IMR-90 (cell line): ENCODE data around the gene INCENP. TPM values are rescaled to one million over a fixed set of nuclear protein-coding genes. Genes with fewer than 3 reads are reported as not detected.

Experiments
- ATAC-seq: fragments of 200-7000 bp; cut with Tn5 transposase; 2 replicates; pipeline ENCODE4 v1.9.1; 2020; ENCODE audit warnings: low read depth, mild to moderate bottlenecking, moderate library complexity
- BruUV-seq: library from RNA; stranded (reverse); fragments of 400-500 nt; replicated peaks from 2 replicates; lab custom pipeline; 2021; lab: Mats Ljungman, UMichigan
- CTCF ChIA-PET: fragments of 300-600 bp; formaldehyde crosslinking; extraction: SDS; loops from one replicate; lab custom pipeline; 2021; ENCODE audit warnings: antibody characterized with exemption; lab: Yijun Ruan, JAX
- POLR2A ChIA-PET: fragments of 300-600 bp; sonication (Branson Sonifier 250); formaldehyde crosslinking; loops from one replicate; lab custom pipeline; 2022; ENCODE audit warnings: antibody characterized with exemption; ENCODE audit not compliant: unreplicated experiment; lab: Charles Lee
- DNase-seq: peaks from one replicate; pipeline ENCODE4 v3.0.0; 2013
- H2AFZ ChIP-seq: replicated peaks from 2 replicates; pipeline ENCODE3; 2013; ENCODE audit warnings: low read length, mild to moderate bottlenecking; ENCODE audit not compliant: poor library complexity
- H2AK5ac ChIP-seq: 2 replicates; pipeline ENCODE4 v1.6.1; 2013; ENCODE audit warnings: low read depth, low read length, inconsistent platforms
- H2AK9ac ChIP-seq: replicated peaks from 2 replicates; pipeline ENCODE3; 2013; ENCODE audit warnings: mild to moderate bottlenecking, low read depth, low read length, moderate library complexity; ENCODE audit not compliant: poor library complexity
- H2BK120ac ChIP-seq: 2 replicates; pipeline ENCODE4 v1.6.1; 2013; ENCODE audit warnings: low read depth, low read length, inconsistent platforms
- H2BK15ac ChIP-seq: 3 replicates; pipeline ENCODE4 v1.6.1; 2013; ENCODE audit warnings: low read depth, low read length, inconsistent platforms
- H2BK20ac ChIP-seq: 2 replicates; pipeline ENCODE4 v1.6.1; 2013; ENCODE audit warnings: low read depth, mild to moderate bottlenecking, inconsistent platforms, low read length, moderate library complexity
- H2BK5ac ChIP-seq: 2 replicates; pipeline ENCODE4 v1.6.1; 2013; ENCODE audit warnings: mild to moderate bottlenecking, low read depth, low read length, inconsistent platforms; ENCODE audit not compliant: poor library complexity, severe bottlenecking
- H3K14ac ChIP-seq: replicated peaks from 2 replicates; pipeline ENCODE4 v1.6.1; 2013; ENCODE audit warnings: low read depth, low read length, inconsistent platforms
- H3K18ac ChIP-seq: 2 replicates; pipeline ENCODE4 v1.6.1; 2013; ENCODE audit warnings: low read depth, low read length, control low read depth
- H3K23ac ChIP-seq: 2 replicates; pipeline ENCODE4 v1.6.1; 2013; ENCODE audit warnings: low read depth, low read length, inconsistent platforms
- H3K27ac ChIP-seq: 2 replicates; pipeline ENCODE4 v1.5.1; 2013; ENCODE audit warnings: mild to moderate bottlenecking, control low read depth, low read length; ENCODE audit not compliant: insufficient read depth
- H3K27me3 ChIP-seq: 2 replicates; pipeline ENCODE4 v1.6.1; 2013; ENCODE audit warnings: low read length; ENCODE audit not compliant: control insufficient read depth, insufficient read depth
- H3K36me3 ChIP-seq: 2 replicates; pipeline ENCODE4 v1.6.1; 2013; ENCODE audit warnings: low read length, mixed read lengths; ENCODE audit not compliant: control insufficient read depth, insufficient read depth
- H3K4ac ChIP-seq: 2 replicates; pipeline ENCODE4 v1.6.1; 2013; ENCODE audit warnings: low read depth, low read length, inconsistent platforms
- H3K4me1 ChIP-seq: 2 replicates; pipeline ENCODE4 v1.6.1; 2013; ENCODE audit warnings: low read length, mixed read lengths; ENCODE audit not compliant: control insufficient read depth, insufficient read depth
- H3K4me2 ChIP-seq: 2 replicates; pipeline ENCODE4 v1.6.1; 2013; ENCODE audit warnings: low read depth, mild to moderate bottlenecking, control low read depth, low read length, moderate library complexity
- H3K4me3 ChIP-seq: 2 replicates; pipeline ENCODE4 v1.5.1; 2013; ENCODE audit warnings: low read depth, mild to moderate bottlenecking, control low read depth, low read length, moderate library complexity; ENCODE audit not compliant: insufficient read depth
- H3K56ac ChIP-seq: 2 replicates; pipeline ENCODE4 v1.6.1; 2013; ENCODE audit warnings: low read length, inconsistent platforms; ENCODE audit not compliant: insufficient read depth; ENCODE audit errors: extremely low read depth
- H3K79me1 ChIP-seq, 2 experiments: 2 replicates each; pipeline ENCODE4 v1.6.1; 2013; ENCODE audit warnings: low read length in 2 of 2, inconsistent platforms in 1 of 2, low read depth in 1 of 2
- H3K9ac ChIP-seq: 2 replicates; pipeline ENCODE4 v1.6.1; 2013; ENCODE audit warnings: low read depth, low read length, control low read depth
- H3K9me1 ChIP-seq: 2 replicates; pipeline ENCODE4 v1.6.1; 2013; ENCODE audit warnings: low read length, inconsistent platforms; ENCODE audit not compliant: insufficient read depth
- H3K9me3 ChIP-seq: 2 replicates; pipeline ENCODE4 v1.6.1; 2013; ENCODE audit warnings: low read length; ENCODE audit not compliant: control insufficient read depth, insufficient read depth
- H4K20me1 ChIP-seq: 2 replicates; pipeline ENCODE4 v1.6.1; 2013; ENCODE audit warnings: low read length, inconsistent platforms; ENCODE audit not compliant: insufficient read depth
- H4K5ac ChIP-seq: 2 replicates; pipeline ENCODE4 v1.6.1; 2013; ENCODE audit warnings: mild to moderate bottlenecking, low read depth, low read length, control low read depth
- H4K8ac ChIP-seq, 2 experiments: 2 replicates each; pipeline ENCODE4 v1.6.1; 2013; ENCODE audit warnings: low read depth in 2 of 2, low read length in 2 of 2, control low read depth in 1 of 2, inconsistent platforms in 1 of 2
- H4K91ac ChIP-seq: 2 replicates; pipeline ENCODE4 v1.6.1; 2013; ENCODE audit warnings: low read depth, low read length, inconsistent platforms; ENCODE audit not compliant: insufficient read depth
- BHLHE40 ChIP-seq: fragments of 150-350 bp; IDR thresholded peaks from 2 replicates; pipeline ENCODE4 v1.6.1; 2016; ENCODE audit warnings: mild to moderate bottlenecking, low read depth, low read length
- CEBPB ChIP-seq: IDR thresholded peaks from 2 replicates; pipeline ENCODE4 v1.6.1; 2012; ENCODE audit warnings: low read depth, low read length, improper control_type of control experiment
- CHD1 ChIP-seq: IDR thresholded peaks from 2 replicates; pipeline ENCODE4 v1.6.1; 2012; ENCODE audit warnings: low read depth, low read length, improper control_type of control experiment
- ELK1 ChIP-seq: fragments of 150-350 bp; IDR thresholded peaks from 2 replicates; pipeline ENCODE4 v1.6.1; 2016; ENCODE audit warnings: low read depth, mild to moderate bottlenecking, low read length, moderate library complexity, borderline replicate concordance
- FOS ChIP-seq: fragments of 150-350 bp; IDR thresholded peaks from 2 replicates; pipeline ENCODE4 v1.6.1; 2016; ENCODE audit warnings: low read depth, low read length
- MAFK ChIP-seq: IDR thresholded peaks from 2 replicates; pipeline ENCODE4 v1.6.1; 2012; ENCODE audit warnings: low read depth, low read length, improper control_type of control experiment
- MAZ ChIP-seq: IDR thresholded peaks from 2 replicates; pipeline ENCODE4 v1.6.1; 2012; ENCODE audit warnings: low read depth, mild to moderate bottlenecking, low read length, improper control_type of control experiment, moderate library complexity, borderline replicate concordance
- MXI1 ChIP-seq: IDR thresholded peaks from 2 replicates; pipeline ENCODE4 v1.6.1; 2012; ENCODE audit warnings: low read depth, mild to moderate bottlenecking, low read length, moderate library complexity, borderline replicate concordance
- NFE2L2 ChIP-seq: fragments of 150-350 bp; IDR thresholded peaks from 2 replicates; pipeline ENCODE4 v1.6.1; 2016; ENCODE audit warnings: low read depth, mild to moderate bottlenecking, low read length
- POLR2A ChIP-seq: IDR thresholded peaks from 2 replicates; pipeline ENCODE4 v1.6.1; 2012; ENCODE audit warnings: mild to moderate bottlenecking, low read depth, low read length
- RAD21 ChIP-seq: IDR thresholded peaks from 2 replicates; pipeline ENCODE4 v1.6.1; 2012; ENCODE audit warnings: low read length, improper control_type of control experiment
- RCOR1 ChIP-seq: IDR thresholded peaks from 2 replicates; pipeline ENCODE4 v1.6.1; 2012; ENCODE audit warnings: mild to moderate bottlenecking, low read length, improper control_type of control experiment; ENCODE audit not compliant: insufficient replicate concordance
- RFX5 ChIP-seq: IDR thresholded peaks from 2 replicates; pipeline ENCODE4 v1.8.0; 2012; ENCODE audit warnings: low read depth, mild to moderate bottlenecking, low read length, moderate library complexity
- SMC3 ChIP-seq: fragments of 150-350 bp; IDR thresholded peaks from 2 replicates; pipeline ENCODE4 v1.6.1; 2016; ENCODE audit warnings: low read depth, mild to moderate bottlenecking, antibody characterized with exemption, low read length, moderate library complexity
- USF2 ChIP-seq: fragments of 150-350 bp; IDR thresholded peaks from 2 replicates; pipeline ENCODE4 v1.6.1; 2017; ENCODE audit warnings: mild to moderate bottlenecking, antibody characterized with exemption, low read length, low read depth
- WGBS, 2 experiments: methylation state at CpG; one replicate each; pipeline versions ENCODE4 v1.1.5 to v1.1.7; 2013; ENCODE audit warnings: missing lambda C conversion rate in 2 of 2; ENCODE audit not compliant: insufficient read length in 1 of 2; ENCODE audit errors: extremely low coverage in 2 of 2; 5-methylcytosine and 5-hydroxymethylcytosine counted together
- dilution Hi-C: fragments of 300-500 bp; cut with HindIII; formaldehyde crosslinking; loops from one replicate; pipeline ENCODE4 v1.14.3; 2018; ENCODE audit warnings: low sequenced_read_pairs; ENCODE audit not compliant: unreplicated experiment
- in situ Hi-C: fragments of 300-500 bp; cut with MboI; formaldehyde crosslinking; loops from 3 replicates; pipeline ENCODE4 v1.14.3; 2019; ENCODE audit warnings: low sequenced_read_pairs, inconsistent platforms, mixed read lengths
- intact Hi-C: fragments of 100-400 bp; cut with micrococcal nuclease; formaldehyde crosslinking; loops from 2 replicates; pipeline ENCODE4 v1.10.0; 2022
- polyA plus RNA-seq, 3 experiments: library from polyadenylated mRNA; depleted of rRNA; stranded (reverse); fragments of >200 nt; gene quantifications; 2 replicates each; pipeline ENCODE4 v1.2.3, GENCODE V29; 2012; ENCODE audit warnings: low replicate concordance in 1 of 3
- total RNA-seq: library from RNA; depleted of rRNA; stranded (reverse); fragments of >200 nt; gene quantifications from 2 replicates; pipeline ENCODE4 v1.2.3, GENCODE V29; 2012
- TF ChIP-seq, protein P1 (sequence below): conservative IDR thresholded peaks from 2 replicates; pipeline ENCODE4 v1.5.1; 2012; ENCODE audit warnings: mild to moderate bottlenecking, low read depth, low read length, improper control_type of control experiment

INCENP gene
- total and polyA plus RNA-seq, 2 of the 4 experiments (the other 2 are of a cell fraction): 18.6 to 23.8 TPM

DNA sequence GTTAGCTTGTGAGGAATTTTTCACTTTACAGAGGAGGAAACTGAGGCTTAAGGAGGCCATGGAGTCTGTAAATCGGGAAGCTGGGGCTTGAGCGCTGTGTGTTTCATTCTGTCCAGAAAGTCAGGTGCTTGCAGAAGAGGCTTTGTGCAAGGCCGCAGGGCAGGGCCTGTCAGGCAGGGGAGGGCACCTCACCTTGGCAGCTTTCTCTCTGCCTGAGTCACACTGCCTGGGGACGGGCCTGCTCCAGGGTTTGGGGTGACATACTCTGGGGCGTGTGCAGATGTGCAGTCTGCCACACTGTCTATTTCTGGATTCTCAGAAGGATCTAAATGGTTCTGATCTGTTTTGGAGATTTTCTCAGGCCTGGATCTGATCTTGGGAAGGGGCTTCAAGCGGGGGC is 8.4 kb downstream of the INCENP start:
- Histone ChIP-seq H4K20me1 (peaks cover 6% of the 10 kb centered on the region), H2BK120ac (no peak overlapping the region), H3K4me1 (no peaks in the 10 kb centered on the region), H2BK20ac (no peak overlapping the region), H2BK15ac (no peak overlapping the region), H4K8ac (no peak overlapping the region), H3K9me3 (no peaks in the 10 kb centered on the region), H4K5ac (no peak overlapping the region), H4K91ac (no peak overlapping the region), H3K56ac (no peak overlapping the region), H3K27me3 (no peaks in the 10 kb centered on the region), H2AFZ (no peak overlapping the region), H3K9me1 (peaks cover 6% of the 10 kb centered on the region; the same call in 1 of the 2 replicates), H2AK9ac (no peak overlapping the region), H3K4ac (no peak overlapping the region), H3K36me3 (peaks cover 33% of the 10 kb centered on the region), H3K27ac (no peak overlapping the region), H3K4me3 (no peak overlapping the region), H2BK5ac (no peak overlapping the region), H2AK5ac (no peak overlapping the region), H3K79me1 (peaks cover 17 to 53% of the 10 kb centered on the region in 2 experiments), H3K23ac (no peak overlapping the region), H3K4me2 (no peak overlapping the region), H3K18ac (no peak overlapping the region), H3K14ac (no peak overlapping the region), H3K9ac (no peak overlapping the region)
- dilution Hi-C loops: no loop called here
- WGBS, 2 experiments: 86% methylated on average over 2 of the region's 6 CpGs; no CpG with 5 or more reads in 1 of the 2 experiments
- ATAC-seq (no peak), DNase-seq (no peak)
- intact Hi-C loops: no loop called here
- no TSS peak for BruUV-seq
- ChIA-PET CTCF (no interaction called here), POLR2A (no interaction called here)
- TF ChIP-seq MAFK (no peak), POLR2A (no peak), CHD1 (no peak), ELK1 (no peak), FOS (no peak), SMC3 (no peak), RAD21 (no peak), NFE2L2 (no peak), USF2 (no peak), BHLHE40 (no peak), CEBPB (no peak), MXI1 (no peak), RCOR1 (no peak), MAZ (no peak), RFX5 (no peak)
- TF ChIP-seq, protein P1, sequence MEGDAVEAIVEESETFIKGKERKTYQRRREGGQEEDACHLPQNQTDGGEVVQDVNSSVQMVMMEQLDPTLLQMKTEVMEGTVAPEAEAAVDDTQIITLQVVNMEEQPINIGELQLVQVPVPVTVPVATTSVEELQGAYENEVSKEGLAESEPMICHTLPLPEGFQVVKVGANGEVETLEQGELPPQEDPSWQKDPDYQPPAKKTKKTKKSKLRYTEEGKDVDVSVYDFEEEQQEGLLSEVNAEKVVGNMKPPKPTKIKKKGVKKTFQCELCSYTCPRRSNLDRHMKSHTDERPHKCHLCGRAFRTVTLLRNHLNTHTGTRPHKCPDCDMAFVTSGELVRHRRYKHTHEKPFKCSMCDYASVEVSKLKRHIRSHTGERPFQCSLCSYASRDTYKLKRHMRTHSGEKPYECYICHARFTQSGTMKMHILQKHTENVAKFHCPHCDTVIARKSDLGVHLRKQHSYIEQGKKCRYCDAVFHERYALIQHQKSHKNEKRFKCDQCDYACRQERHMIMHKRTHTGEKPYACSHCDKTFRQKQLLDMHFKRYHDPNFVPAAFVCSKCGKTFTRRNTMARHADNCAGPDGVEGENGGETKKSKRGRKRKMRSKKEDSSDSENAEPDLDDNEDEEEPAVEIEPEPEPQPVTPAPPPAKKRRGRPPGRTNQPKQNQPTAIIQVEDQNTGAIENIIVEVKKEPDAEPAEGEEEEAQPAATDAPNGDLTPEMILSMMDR: no peak
- in situ Hi-C loops: no loop called here
